ENCODE measurements around the gene ICE2.
"Not testable (repeated sequence)": the region's sequence is repeated elsewhere in the genome, so short reads cannot be mapped to it uniquely, and the experiment has no call there.

The ICE2 gene

DNA sequence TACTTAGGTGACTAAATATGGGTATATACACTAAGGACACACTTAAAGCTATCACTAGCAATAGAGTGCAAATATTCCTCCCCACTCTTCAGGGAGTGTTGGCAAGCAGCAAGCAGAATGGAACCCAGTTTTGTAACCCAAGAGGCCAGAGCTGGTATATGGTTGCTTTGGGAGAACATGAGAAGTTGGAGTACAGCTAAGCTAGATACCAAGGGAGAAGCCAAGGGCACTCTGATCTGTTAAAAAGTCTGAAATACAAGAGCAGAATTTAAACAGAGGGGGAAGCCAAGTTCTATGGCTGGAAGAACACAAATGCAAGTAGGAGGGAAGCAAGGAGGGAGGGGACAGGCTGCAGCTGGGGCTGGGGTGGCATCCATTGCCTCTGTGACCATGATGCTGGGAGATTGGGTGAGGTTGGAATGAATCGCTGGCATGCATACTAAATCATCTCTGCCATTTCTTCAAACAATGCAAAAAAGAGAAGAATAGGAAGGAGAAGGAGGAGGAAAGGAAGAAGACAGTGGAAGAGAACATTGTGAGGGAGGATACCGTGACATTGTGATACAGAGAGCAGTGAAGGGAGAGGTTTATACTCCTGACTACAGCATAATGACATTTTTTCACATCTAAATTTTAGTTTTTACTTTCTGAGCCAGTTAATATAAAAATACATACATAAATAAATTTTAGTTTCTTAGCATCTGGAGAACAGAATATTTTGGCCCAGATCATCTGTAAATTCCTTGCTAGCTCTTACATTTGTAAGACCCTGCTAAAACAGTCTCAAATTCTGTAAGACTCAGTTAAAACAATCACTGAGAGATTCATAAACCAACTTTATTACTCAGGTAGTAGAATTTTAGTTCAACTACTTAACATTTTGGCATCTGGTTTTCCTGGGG, 72.2 kb downstream of the ICE2 start:
- no peak for DNase-seq

GRCh38 chr15:60405399-60405798, 73.5 kb downstream of the ICE2 start:
- no peak for DNase-seq

GRCh38 chr15:60404351-60404750, 74.6 kb downstream of the ICE2 start:
- not testable (repeated sequence) for DNase-seq

DNA sequence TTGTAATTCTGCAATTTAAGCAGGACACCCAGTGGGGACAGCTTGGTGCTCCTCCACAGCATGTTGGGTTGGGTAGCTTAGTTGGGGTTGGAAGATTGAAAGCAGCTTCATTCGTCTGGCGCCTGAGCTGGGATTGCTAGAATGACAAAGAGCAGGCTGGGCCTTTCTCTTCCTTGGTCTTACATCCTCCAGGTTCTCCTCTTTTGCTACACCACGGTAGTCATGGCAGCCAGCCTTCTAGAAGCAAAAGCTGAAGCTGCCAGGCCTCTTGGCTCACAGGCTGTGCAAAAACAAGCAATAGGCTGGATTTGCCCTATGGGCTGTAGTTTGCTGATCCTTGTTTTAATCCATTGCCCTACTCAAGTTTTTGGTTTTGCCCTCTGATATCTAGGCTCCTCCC, 78.0 kb downstream of the ICE2 start:
- DNase-seq, result no peak

- DNase-seq, result no peak
These were observed 79.0 kb downstream of the ICE2 start for GRCh38 chr15:60399931-60400330.

GRCh38 chr15:60399246-60399915, 79.6 kb downstream of the ICE2 start:
- DNase-seq, result no peak

DNA sequence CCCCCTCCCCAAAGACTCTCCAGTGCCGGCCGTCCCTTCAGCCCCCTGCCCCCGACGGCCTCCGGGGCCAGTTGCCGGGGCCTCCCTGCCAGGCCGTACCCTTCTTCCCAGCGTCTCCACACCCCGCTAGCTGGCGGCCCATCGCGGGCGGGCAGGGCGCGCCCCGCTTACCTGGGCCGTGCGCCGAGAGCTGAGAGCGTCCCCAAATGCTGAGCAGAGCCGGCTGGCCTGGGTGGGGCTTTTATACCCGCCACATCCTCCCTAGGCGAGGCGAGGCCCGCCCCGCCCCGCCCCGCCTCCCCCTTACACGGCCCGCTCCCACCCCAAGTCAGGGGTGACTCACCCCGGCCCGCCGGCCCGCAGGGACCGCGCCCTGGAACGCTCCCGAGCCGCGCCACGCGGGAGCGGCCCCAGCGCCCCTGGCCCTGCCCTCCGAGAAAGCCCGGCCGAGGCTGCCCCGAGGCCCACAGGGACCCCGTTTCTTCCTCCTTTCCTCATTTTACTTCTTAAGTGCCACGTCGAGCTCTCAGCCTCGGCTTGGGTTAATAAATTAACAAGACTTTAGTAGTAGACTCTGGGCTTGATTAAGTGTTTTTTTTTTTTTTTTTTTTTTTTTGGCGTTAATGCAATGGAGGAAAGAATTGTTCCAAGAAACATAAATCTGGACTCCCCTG, 81.0 kb downstream of the ICE2 start, which contains the start of gene ANXA2:
ANXA2 (minus strand) TSS at position 215 of the 674 bp plus-strand sequence. CDS start 11,911 bp downstream, outside the sequence.
- peak; percentile 89 for DNase-seq

GRCh38 chr15:60396958-60397771, 81.8 kb downstream of the ICE2 start:
- peak; percentile 90 for DNase-seq

GRCh38 chr15:60396560-60396957, 82.4 kb downstream of the ICE2 start:
- no peak for DNase-seq

- no peak for DNase-seq
These were observed 82.8 kb downstream of the ICE2 start for GRCh38 chr15:60396100-60396499.

DNA sequence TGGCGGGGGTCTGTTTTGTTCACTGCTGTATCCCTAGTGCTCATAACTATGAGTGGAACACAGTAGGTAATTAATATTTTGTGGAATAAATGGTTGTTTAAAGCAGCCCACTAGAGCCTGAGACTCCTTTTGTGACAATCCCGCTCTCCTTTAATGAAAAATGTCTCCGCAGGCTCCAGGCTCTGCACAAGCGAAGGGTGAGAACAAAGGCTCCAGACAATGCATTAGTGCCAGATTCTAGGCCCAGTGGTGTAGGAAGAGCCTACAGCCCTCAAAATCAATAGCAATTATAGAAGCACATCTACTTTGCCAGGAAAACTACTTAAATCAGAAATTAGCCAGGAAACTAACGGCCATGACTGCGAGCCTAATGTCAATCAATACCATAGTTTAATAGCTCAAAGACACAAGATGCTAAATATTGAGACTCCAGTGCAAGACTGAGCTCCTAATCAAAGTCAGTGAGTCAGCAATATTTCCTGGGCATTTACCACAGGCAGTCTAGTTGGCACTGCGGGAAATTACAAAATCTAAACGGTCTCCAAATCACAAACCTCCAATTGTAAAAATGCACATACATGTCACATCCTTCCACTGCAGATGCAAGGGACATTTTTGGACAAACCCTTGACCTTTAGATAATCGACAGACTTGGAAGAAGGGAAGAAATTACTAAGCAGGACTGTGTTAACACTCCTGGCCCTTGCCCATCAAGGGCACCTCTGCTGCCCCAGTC, 83.5 kb downstream of the ICE2 start:
- DNase-seq, result peak; percentile 57

- no peak for DNase-seq
These were observed 84.2 kb downstream of the ICE2 start for GRCh38 chr15:60394689-60395097.

- DNase-seq, result no peak
These were observed 85.8 kb downstream of the ICE2 start for GRCh38 chr15:60392986-60393790.

- peak; percentile 18 for DNase-seq
These were observed 86.3 kb downstream of the ICE2 start for GRCh38 chr15:60392601-60392985.

DNA sequence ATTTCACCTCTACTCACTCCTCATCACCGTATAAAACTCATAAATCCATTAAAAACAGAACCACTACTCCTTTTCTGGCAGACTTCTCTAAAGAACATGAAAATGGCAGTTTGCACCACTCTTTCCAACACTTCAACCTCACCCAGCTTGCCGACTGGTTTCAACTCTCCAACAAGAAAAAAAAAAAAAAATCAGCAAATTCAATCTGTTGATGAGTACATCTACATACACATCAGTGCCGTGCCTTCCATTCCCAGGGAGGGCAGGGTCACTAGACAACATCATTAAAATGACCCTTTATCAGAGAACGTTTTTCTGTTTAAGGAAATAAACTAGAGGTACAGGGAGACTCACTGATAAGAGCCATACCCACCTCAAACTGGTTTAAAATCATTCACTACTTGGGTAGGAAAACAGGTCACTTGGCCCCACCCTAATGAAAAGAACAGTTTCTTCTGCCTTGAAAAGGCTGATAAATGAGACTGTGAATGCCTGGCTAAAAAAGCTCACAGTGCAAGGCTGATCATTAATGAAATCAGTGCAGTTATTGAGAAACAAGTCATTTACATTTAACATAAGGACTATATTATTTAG, 87.1 kb downstream of the ICE2 start:
- DNase-seq, result no peak

DNA sequence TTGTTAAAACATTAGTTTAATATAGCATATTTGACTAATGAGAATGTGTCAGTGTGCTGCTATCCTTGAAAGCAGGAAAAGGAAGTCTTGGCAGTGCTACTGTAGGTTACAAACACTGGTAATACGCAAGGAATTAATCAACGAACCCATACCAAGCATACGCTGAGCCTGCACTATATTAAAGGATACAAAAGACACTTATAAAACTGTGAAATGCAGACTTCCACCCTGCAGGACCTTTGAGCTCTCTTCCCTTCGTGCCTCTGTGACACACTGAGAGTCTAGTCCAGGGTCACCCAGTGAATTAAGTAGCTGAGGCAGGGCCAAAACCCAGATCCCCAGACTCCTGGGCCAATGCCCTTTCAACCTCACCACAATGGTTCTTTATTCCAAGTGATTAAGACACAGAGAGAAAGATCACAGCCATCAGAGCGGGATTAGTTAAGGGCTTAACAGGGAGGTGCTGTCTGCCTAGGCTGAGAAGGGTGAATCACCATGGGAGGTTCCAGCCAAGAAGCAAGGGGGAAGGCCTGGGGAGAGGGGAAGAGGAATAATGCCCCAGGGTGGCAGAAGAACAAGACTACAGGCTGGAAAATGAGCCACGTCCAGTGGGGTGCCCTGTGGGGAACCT, 88.0 kb downstream of the ICE2 start:
- DNase-seq, result peak; percentile 14

GRCh38 chr15:60390231-60390630, 88.7 kb downstream of the ICE2 start:
- no peak for DNase-seq

DNA sequence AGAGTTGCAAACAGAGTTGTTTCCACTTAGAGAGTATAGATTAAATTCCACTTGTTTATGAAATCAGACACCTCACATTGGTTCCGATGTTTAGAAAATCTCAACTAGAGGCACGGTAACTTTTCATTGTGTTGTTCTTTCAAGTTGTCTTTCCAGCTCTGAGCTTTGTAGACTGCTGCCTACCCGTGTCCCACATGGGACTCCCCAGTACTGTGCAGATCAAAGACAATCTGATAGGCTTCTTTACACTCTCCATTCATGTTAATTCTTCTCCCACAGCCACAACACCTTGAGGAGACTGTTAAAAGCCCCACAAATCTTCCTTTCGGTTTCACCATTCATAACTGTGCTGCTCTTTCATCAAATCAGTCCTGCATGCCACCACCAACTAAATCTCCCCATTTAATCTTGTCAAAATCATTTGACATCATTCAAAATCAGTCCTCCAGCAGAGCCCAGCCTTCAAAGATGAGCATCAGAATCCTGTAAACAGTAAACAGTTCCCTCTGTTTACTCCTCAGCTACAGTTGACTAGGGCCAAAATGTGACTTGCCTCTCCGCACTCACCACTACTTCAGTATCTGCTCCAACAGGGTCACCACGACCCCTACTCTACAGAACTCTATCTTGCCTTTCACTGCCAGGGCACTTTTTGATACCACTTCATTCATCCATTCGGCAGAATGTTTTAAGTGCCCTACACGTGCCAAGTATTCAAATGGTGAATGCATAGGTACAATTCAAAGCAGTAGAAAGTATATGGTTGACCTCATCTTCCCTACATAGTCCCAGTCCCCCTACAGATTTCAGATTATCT, 89.5 kb downstream of the ICE2 start:
- DNase-seq, result no peak

- DNase-seq, result no peak
These were observed 91.6 kb downstream of the ICE2 start for GRCh38 chr15:60387321-60387720.

Measured in hematopoietic multipotent progenitor cell treated with erythropoietin and hydrocortisone succinate and interleukin-3 and kit ligand, for 6 days (in vitro differentiated cells).